IMR-90 (cell line): Measurements from ENCODE around the gene DERA. TPM values are rescaled to one million over a fixed set of nuclear protein-coding genes. Genes with fewer than 3 reads are reported as not detected.

Experiments
- ATAC-seq: fragments of 200-7000 bp; cut with Tn5 transposase; 2 replicates; pipeline ENCODE4 v1.9.1; 2020; ENCODE audit warnings: low read depth, mild to moderate bottlenecking, moderate library complexity
- BruUV-seq: library from RNA; stranded (reverse); fragments of 400-500 nt; replicated peaks from 2 replicates; lab custom pipeline; 2021; lab: Mats Ljungman, UMichigan
- CTCF ChIA-PET: fragments of 300-600 bp; formaldehyde crosslinking; extraction: SDS; loops from one replicate; lab custom pipeline; 2021; ENCODE audit warnings: antibody characterized with exemption; lab: Yijun Ruan, JAX
- POLR2A ChIA-PET: fragments of 300-600 bp; sonication (Branson Sonifier 250); formaldehyde crosslinking; loops from one replicate; lab custom pipeline; 2022; ENCODE audit warnings: antibody characterized with exemption; ENCODE audit not compliant: unreplicated experiment; lab: Charles Lee
- DNase-seq: peaks from one replicate; pipeline ENCODE4 v3.0.0; 2013
- H2AFZ ChIP-seq: replicated peaks from 2 replicates; pipeline ENCODE3; 2013; ENCODE audit warnings: low read length, mild to moderate bottlenecking; ENCODE audit not compliant: poor library complexity
- H2AK5ac ChIP-seq: 2 replicates; pipeline ENCODE4 v1.6.1; 2013; ENCODE audit warnings: low read depth, low read length, inconsistent platforms
- H2AK9ac ChIP-seq: replicated peaks from 2 replicates; pipeline ENCODE3; 2013; ENCODE audit warnings: mild to moderate bottlenecking, low read depth, low read length, moderate library complexity; ENCODE audit not compliant: poor library complexity
- H2BK120ac ChIP-seq: 2 replicates; pipeline ENCODE4 v1.6.1; 2013; ENCODE audit warnings: low read depth, low read length, inconsistent platforms
- H2BK15ac ChIP-seq: 3 replicates; pipeline ENCODE4 v1.6.1; 2013; ENCODE audit warnings: low read depth, low read length, inconsistent platforms
- H2BK20ac ChIP-seq: 2 replicates; pipeline ENCODE4 v1.6.1; 2013; ENCODE audit warnings: low read depth, mild to moderate bottlenecking, inconsistent platforms, low read length, moderate library complexity
- H2BK5ac ChIP-seq: 2 replicates; pipeline ENCODE4 v1.6.1; 2013; ENCODE audit warnings: mild to moderate bottlenecking, low read depth, low read length, inconsistent platforms; ENCODE audit not compliant: poor library complexity, severe bottlenecking
- H3K14ac ChIP-seq: replicated peaks from 2 replicates; pipeline ENCODE4 v1.6.1; 2013; ENCODE audit warnings: low read depth, low read length, inconsistent platforms
- H3K18ac ChIP-seq: 2 replicates; pipeline ENCODE4 v1.6.1; 2013; ENCODE audit warnings: low read depth, low read length, control low read depth
- H3K23ac ChIP-seq: 2 replicates; pipeline ENCODE4 v1.6.1; 2013; ENCODE audit warnings: low read depth, low read length, inconsistent platforms
- H3K27ac ChIP-seq: 2 replicates; pipeline ENCODE4 v1.5.1; 2013; ENCODE audit warnings: mild to moderate bottlenecking, control low read depth, low read length; ENCODE audit not compliant: insufficient read depth
- H3K27me3 ChIP-seq: 2 replicates; pipeline ENCODE4 v1.6.1; 2013; ENCODE audit warnings: low read length; ENCODE audit not compliant: control insufficient read depth, insufficient read depth
- H3K36me3 ChIP-seq: 2 replicates; pipeline ENCODE4 v1.6.1; 2013; ENCODE audit warnings: low read length, mixed read lengths; ENCODE audit not compliant: control insufficient read depth, insufficient read depth
- H3K4ac ChIP-seq: 2 replicates; pipeline ENCODE4 v1.6.1; 2013; ENCODE audit warnings: low read depth, low read length, inconsistent platforms
- H3K4me1 ChIP-seq: 2 replicates; pipeline ENCODE4 v1.6.1; 2013; ENCODE audit warnings: low read length, mixed read lengths; ENCODE audit not compliant: control insufficient read depth, insufficient read depth
- H3K4me2 ChIP-seq: 2 replicates; pipeline ENCODE4 v1.6.1; 2013; ENCODE audit warnings: low read depth, mild to moderate bottlenecking, control low read depth, low read length, moderate library complexity
- H3K4me3 ChIP-seq: 2 replicates; pipeline ENCODE4 v1.5.1; 2013; ENCODE audit warnings: low read depth, mild to moderate bottlenecking, control low read depth, low read length, moderate library complexity; ENCODE audit not compliant: insufficient read depth
- H3K56ac ChIP-seq: 2 replicates; pipeline ENCODE4 v1.6.1; 2013; ENCODE audit warnings: low read length, inconsistent platforms; ENCODE audit not compliant: insufficient read depth; ENCODE audit errors: extremely low read depth
- H3K79me1 ChIP-seq, 2 experiments: 2 replicates each; pipeline ENCODE4 v1.6.1; 2013; ENCODE audit warnings: low read length in 2 of 2, inconsistent platforms in 1 of 2, low read depth in 1 of 2
- H3K9ac ChIP-seq: 2 replicates; pipeline ENCODE4 v1.6.1; 2013; ENCODE audit warnings: low read depth, low read length, control low read depth
- H3K9me1 ChIP-seq: 2 replicates; pipeline ENCODE4 v1.6.1; 2013; ENCODE audit warnings: low read length, inconsistent platforms; ENCODE audit not compliant: insufficient read depth
- H3K9me3 ChIP-seq: 2 replicates; pipeline ENCODE4 v1.6.1; 2013; ENCODE audit warnings: low read length; ENCODE audit not compliant: control insufficient read depth, insufficient read depth
- H4K20me1 ChIP-seq: 2 replicates; pipeline ENCODE4 v1.6.1; 2013; ENCODE audit warnings: low read length, inconsistent platforms; ENCODE audit not compliant: insufficient read depth
- H4K5ac ChIP-seq: 2 replicates; pipeline ENCODE4 v1.6.1; 2013; ENCODE audit warnings: mild to moderate bottlenecking, low read depth, low read length, control low read depth
- H4K8ac ChIP-seq, 2 experiments: 2 replicates each; pipeline ENCODE4 v1.6.1; 2013; ENCODE audit warnings: low read depth in 2 of 2, low read length in 2 of 2, control low read depth in 1 of 2, inconsistent platforms in 1 of 2
- H4K91ac ChIP-seq: 2 replicates; pipeline ENCODE4 v1.6.1; 2013; ENCODE audit warnings: low read depth, low read length, inconsistent platforms; ENCODE audit not compliant: insufficient read depth
- BHLHE40 ChIP-seq: fragments of 150-350 bp; IDR thresholded peaks from 2 replicates; pipeline ENCODE4 v1.6.1; 2016; ENCODE audit warnings: mild to moderate bottlenecking, low read depth, low read length
- CEBPB ChIP-seq: IDR thresholded peaks from 2 replicates; pipeline ENCODE4 v1.6.1; 2012; ENCODE audit warnings: low read depth, low read length, improper control_type of control experiment
- CHD1 ChIP-seq: IDR thresholded peaks from 2 replicates; pipeline ENCODE4 v1.6.1; 2012; ENCODE audit warnings: low read depth, low read length, improper control_type of control experiment
- CTCF ChIP-seq: conservative IDR thresholded peaks from 2 replicates; pipeline ENCODE4 v1.5.1; 2012; ENCODE audit warnings: mild to moderate bottlenecking, low read depth, low read length, improper control_type of control experiment
- MXI1 ChIP-seq: IDR thresholded peaks from 2 replicates; pipeline ENCODE4 v1.6.1; 2012; ENCODE audit warnings: low read depth, mild to moderate bottlenecking, low read length, moderate library complexity, borderline replicate concordance
- RAD21 ChIP-seq: IDR thresholded peaks from 2 replicates; pipeline ENCODE4 v1.6.1; 2012; ENCODE audit warnings: low read length, improper control_type of control experiment
- USF2 ChIP-seq: fragments of 150-350 bp; IDR thresholded peaks from 2 replicates; pipeline ENCODE4 v1.6.1; 2017; ENCODE audit warnings: mild to moderate bottlenecking, antibody characterized with exemption, low read length, low read depth
- WGBS, 2 experiments: methylation state at CpG; one replicate each; pipeline versions ENCODE4 v1.1.5 to v1.1.7; 2013; ENCODE audit warnings: missing lambda C conversion rate in 2 of 2; ENCODE audit not compliant: insufficient read length in 1 of 2; ENCODE audit errors: extremely low coverage in 2 of 2; 5-methylcytosine and 5-hydroxymethylcytosine counted together
- dilution Hi-C: fragments of 300-500 bp; cut with HindIII; formaldehyde crosslinking; loops from one replicate; pipeline ENCODE4 v1.14.3; 2018; ENCODE audit warnings: low sequenced_read_pairs; ENCODE audit not compliant: unreplicated experiment
- in situ Hi-C: fragments of 300-500 bp; cut with MboI; formaldehyde crosslinking; loops from 3 replicates; pipeline ENCODE4 v1.14.3; 2019; ENCODE audit warnings: low sequenced_read_pairs, inconsistent platforms, mixed read lengths
- intact Hi-C: fragments of 100-400 bp; cut with micrococcal nuclease; formaldehyde crosslinking; loops from 2 replicates; pipeline ENCODE4 v1.10.0; 2022
- polyA plus RNA-seq, 3 experiments: library from polyadenylated mRNA; depleted of rRNA; stranded (reverse); fragments of >200 nt; gene quantifications; 2 replicates each; pipeline ENCODE4 v1.2.3, GENCODE V29; 2012; ENCODE audit warnings: low replicate concordance in 1 of 3
- total RNA-seq: library from RNA; depleted of rRNA; stranded (reverse); fragments of >200 nt; gene quantifications from 2 replicates; pipeline ENCODE4 v1.2.3, GENCODE V29; 2012

The DERA gene
- total and polyA plus RNA-seq, 2 of the 4 experiments (the other 2 are of a cell fraction) = 28.1 to 58.6 TPM

- no peaks in the 10 kb centered on the region for H3K27me3 ChIP-seq
- TF ChIP-seq CHD1 = no peak
- TF ChIP-seq RAD21 = no peak
- TF ChIP-seq BHLHE40 = no peak
- no peak for TF ChIP-seq MXI1
- no peak for TF ChIP-seq USF2
- TF ChIP-seq CTCF = no peak
- no peak for TF ChIP-seq CEBPB
- H2BK120ac ChIP-seq = no peak overlapping the region
- no TSS peak for BruUV-seq
- H3K36me3 ChIP-seq = peaks cover 7% of the 10 kb centered on the region
- POLR2A ChIA-PET = no interaction called here
- intact Hi-C loops (no loop called here), in situ Hi-C loops (loop anchor here (25.0 kb wide), 1 partner anchor 1096 kb away; no protein-coding TSS in a partner anchor), dilution Hi-C loops (no loop called here)
- CTCF ChIA-PET = interaction anchor here (0.6 kb wide), 1 partner anchor 168 kb away, joined by 5 read pairs; no protein-coding TSS in a partner anchor
- H3K56ac ChIP-seq = no peak overlapping the region
- peak overlapping the region; percentile 20; the same call in 1 of the 2 replicates for H3K27ac ChIP-seq
- H3K4me2 ChIP-seq = peak overlapping the region; percentile 100
- H2AK9ac ChIP-seq = no peak overlapping the region
- peaks cover 6 to 31% of the 10 kb centered on the region in 2 experiments; a peak in 3 of 4 replicates for H3K79me1 ChIP-seq
- 47% methylated on average over 5 of the region's 6 CpGs; no CpG with 5 or more reads in 1 of the 2 experiments for WGBS, 2 experiments
- H3K9ac ChIP-seq = peak overlapping the region; percentile 96
- H2AFZ ChIP-seq = no peak overlapping the region
- H2BK20ac ChIP-seq = no peak overlapping the region
- peak overlapping the region; percentile 15; the same call in 1 of the 2 replicates for H3K4ac ChIP-seq
- H4K8ac ChIP-seq = no peak overlapping the region
- no peak overlapping the region for H4K91ac ChIP-seq
- H4K20me1 ChIP-seq = peaks cover 57% of the 10 kb centered on the region
- DNase-seq = peak; percentile 20
- H3K18ac ChIP-seq = no peak overlapping the region
- H3K9me3 ChIP-seq = no peaks in the 10 kb centered on the region
- no peak overlapping the region for H2BK15ac ChIP-seq
- H4K5ac ChIP-seq = no peak overlapping the region
- ATAC-seq = no peak
- H2AK5ac ChIP-seq = no peak overlapping the region
- no peaks in the 10 kb centered on the region; the same call in 1 of the 2 replicates for H3K9me1 ChIP-seq
- H3K23ac ChIP-seq = peak overlapping the region; percentile 4; the same call in 1 of the 2 replicates
- peak overlapping the region; percentile 49; the same call in 1 of the 2 replicates for H3K14ac ChIP-seq
- H3K4me1 ChIP-seq = peaks cover 9% of the 10 kb centered on the region
- H3K4me3 ChIP-seq = peak overlapping the region; percentile 84
- H2BK5ac ChIP-seq = no peak overlapping the region
Measured at GRCh38 chr12:15883536-15883935, 27.6 kb upstream of the DERA start.
